HCT116 (cell line): ENCODE data around the gene NSG1. TPM values are rescaled to one million over a fixed set of nuclear protein-coding genes. Genes with fewer than 3 reads are reported as not detected.
"Not testable (repeated sequence)": the region's sequence is repeated elsewhere in the genome, so short reads cannot be mapped to it uniquely, and the experiment has no call there.

Experiments
- ATAC-seq: fragments of 200-7000 bp; cut with Tn5 transposase; 2 replicates; pipeline ENCODE4 v1.9.1; 2020; ENCODE audit warnings: mild to moderate bottlenecking, moderate library complexity
- BruUV-seq: library from RNA; stranded (reverse); fragments of 400-500 nt; replicated peaks from 2 replicates; lab custom pipeline; 2021; lab: Mats Ljungman, UMichigan
- CTCF ChIA-PET: fragments of 300-600 bp; sonication (Branson Sonifier 250); formaldehyde crosslinking; loops from one replicate; lab custom pipeline; 2021; ENCODE audit warnings: antibody characterized with exemption; lab: Charles Lee
- POLR2A ChIA-PET: fragments of 300-600, 350-600 bp; sonication (Branson Sonifier 250); formaldehyde crosslinking; loops from one replicate; lab custom pipeline; 2021; ENCODE audit warnings: antibody characterized with exemption; lab: Charles Lee
- RAD21 ChIA-PET, 2 experiments: fragments of 300-600 bp; sonication (Branson Sonifier 250); formaldehyde crosslinking; loops; one replicate each; lab custom pipeline; 2023; ENCODE audit warnings: low total read pairs in 2 of 2; ENCODE audit not compliant: uncharacterized antibody in 2 of 2, unreplicated experiment in 2 of 2, low non-redundant PET in 1 of 2; lab: Charles Lee
- DNase-seq: peaks from one replicate; pipeline ENCODE4 v3.0.0-alpha.2; 2010; ENCODE audit warnings: low read depth, low spot score
- H2AFZ ChIP-seq: fragments of 200-600 bp; shearing (Covaris generic), sonication (generic); 2 replicates; pipeline ENCODE4 v1.6.1; 2017; ENCODE audit warnings: low read depth, mixed run types, mixed read lengths, antibody characterized with exemption, low read length; ENCODE audit not compliant: poor library complexity, severe bottlenecking
- H3K27ac ChIP-seq: 2 replicates; pipeline ENCODE4 v1.5.1; 2012; ENCODE audit warnings: low read depth, low read length
- H3K27me3 ChIP-seq: fragments of 200-600 bp; sonication (generic); 2 replicates; pipeline ENCODE4 v1.6.1; 2016; ENCODE audit warnings: mixed run types, low read length, mixed read lengths; ENCODE audit not compliant: insufficient read depth
- H3K36me3 ChIP-seq, 2 experiments: fragments of 200-500 bp in 1 of 2; fragments of 200-600 bp in 1 of 2; sonication (Bioruptor generic) in 1 of 2; sonication (generic) in 1 of 2; 2 replicates each; pipeline versions ENCODE4 v1.5.1 to v1.6.1; 2014 to 2016; ENCODE audit warnings: low read length in 2 of 2, inconsistent platforms in 1 of 2, mixed read lengths in 1 of 2, mixed run types in 1 of 2; ENCODE audit not compliant: insufficient read depth in 2 of 2, control insufficient read depth in 1 of 2
- H3K4me1 ChIP-seq, 2 experiments: fragments of 200-600 bp in 1 of 2; sonication (generic) in 1 of 2; 2 replicates each; pipeline versions ENCODE4 v1.5.1 to v1.6.1; 2012 to 2017; ENCODE audit warnings: low read length in 2 of 2, inconsistent platforms in 1 of 2, mild to moderate bottlenecking in 1 of 2, mixed read lengths in 1 of 2, mixed run types in 1 of 2, moderate library complexity in 1 of 2; ENCODE audit not compliant: insufficient read depth in 2 of 2, control insufficient read depth in 1 of 2
- H3K4me2 ChIP-seq: fragments of 200-600 bp; sonication (generic); 2 replicates; pipeline ENCODE4 v1.6.1; 2017; ENCODE audit warnings: mixed run types, low read length, mixed read lengths
- H3K4me3 ChIP-seq, 2 experiments: fragments of 200-600 bp in 1 of 2; sonication (generic) in 1 of 2; replicated peaks in 1 of 2; 2 replicates each; pipeline ENCODE4 v1.5.1; 2011 to 2016; ENCODE audit warnings: low read length in 2 of 2, control low read depth in 1 of 2, low read depth in 1 of 2, mild to moderate bottlenecking in 1 of 2, mixed read lengths in 1 of 2, mixed run types in 1 of 2
- H3K79me2 ChIP-seq: fragments of 200-600 bp; sonication (generic); 2 replicates; pipeline ENCODE4 v1.6.1; 2017; ENCODE audit warnings: mild to moderate bottlenecking, mixed run types, low read length, moderate library complexity, mixed read lengths; ENCODE audit not compliant: insufficient read depth
- H3K9ac ChIP-seq: fragments of 200-600 bp; sonication (generic); 2 replicates; pipeline ENCODE4 v1.6.1; 2016; ENCODE audit warnings: low read length, mixed read lengths
- H3K9me2 ChIP-seq: fragments of 200-600 bp; sonication (generic), shearing (Covaris generic); 2 replicates; pipeline ENCODE4 v1.6.1; 2017; ENCODE audit warnings: mixed run types, mild to moderate bottlenecking, moderate library complexity; ENCODE audit not compliant: insufficient read depth
- H3K9me3 ChIP-seq, 2 experiments: fragments of 200-500 bp in 1 of 2; fragments of 200-600 bp in 1 of 2; sonication (Bioruptor generic) in 1 of 2; sonication (generic) in 1 of 2; 2 replicates each; pipeline ENCODE4 v1.6.1; 2014 to 2017; ENCODE audit warnings: low read length in 2 of 2, mixed read lengths in 2 of 2, inconsistent platforms in 1 of 2, low read depth in 1 of 2, mild to moderate bottlenecking in 1 of 2, mixed run types in 1 of 2, moderate library complexity in 1 of 2; ENCODE audit not compliant: control insufficient read depth in 1 of 2, insufficient read depth in 1 of 2
- H4K20me1 ChIP-seq: fragments of 200-600 bp; sonication (generic), shearing (Covaris generic); 2 replicates; pipeline ENCODE4 v1.6.1; 2017; ENCODE audit warnings: mixed run types, mild to moderate bottlenecking, moderate library complexity; ENCODE audit not compliant: insufficient read depth
- CEBPB ChIP-seq: IDR thresholded peaks from 2 replicates; pipeline ENCODE4 v1.6.1; 2012; ENCODE audit warnings: low read depth
- EZH2 ChIP-seq: fragments of 200-600 bp; sonication (generic); IDR thresholded peaks from 2 replicates; pipeline ENCODE4 v1.6.1; 2017; ENCODE audit warnings: antibody characterized with exemption, mixed run types
- EZH2phosphoT487 ChIP-seq: fragments of 200-600 bp; IDR thresholded peaks from 2 replicates; pipeline ENCODE4 v1.6.1; 2018; ENCODE audit warnings: antibody characterized with exemption, borderline replicate concordance
- FOSL1 ChIP-seq: IDR thresholded peaks from 2 replicates; pipeline ENCODE4 v1.6.1; 2012; ENCODE audit warnings: low read depth
- POLR2A ChIP-seq: IDR thresholded peaks from 2 replicates; pipeline ENCODE4 v1.7.0; 2011; ENCODE audit warnings: borderline replicate concordance; ENCODE audit not compliant: insufficient read depth, insufficient read length; ENCODE audit errors: extremely low read depth
- POLR2AphosphoS5 ChIP-seq: IDR thresholded peaks from 2 replicates; pipeline ENCODE4 v1.6.1; 2011; ENCODE audit warnings: mild to moderate bottlenecking, low read depth, low read length, moderate library complexity
- RAD21 ChIP-seq: IDR thresholded peaks from 2 replicates; pipeline ENCODE4 v1.6.1; 2012; ENCODE audit warnings: low read depth, mild to moderate bottlenecking
- SIN3A ChIP-seq: IDR thresholded peaks from 2 replicates; pipeline ENCODE4 v1.6.1; 2012; ENCODE audit warnings: low read depth
- SRF ChIP-seq: IDR thresholded peaks from 2 replicates; pipeline ENCODE4 v1.6.1; 2012; ENCODE audit warnings: low read depth
- YY1 ChIP-seq: IDR thresholded peaks from 2 replicates; pipeline ENCODE4 v1.6.1; 2011; ENCODE audit warnings: low read length, low read depth, moderate library complexity, mild to moderate bottlenecking; ENCODE audit not compliant: insufficient replicate concordance; ENCODE audit errors: extremely low read depth
- ZNF274 ChIP-seq: fragments of 200-500 bp; sonication (Bioruptor generic); IDR thresholded peaks from 2 replicates; pipeline ENCODE4 v1.6.1; 2014; ENCODE audit warnings: mild to moderate bottlenecking, low read depth, low read length, inconsistent platforms
- intact Hi-C: fragments of 100-400 bp; cut with micrococcal nuclease; formaldehyde crosslinking; loops from 2 replicates; pipeline ENCODE4 v1.10.0; 2022
- total RNA-seq: library from RNA; stranded (reverse); gene quantifications from one replicate; pipeline ENCODE4 v1.2.1, GENCODE V29; 2021; ENCODE audit not compliant: unreplicated experiment
- TF ChIP-seq, protein P1 (sequence below), 3 experiments: fragments of 200-600 bp in 1 of 3; sonication (generic) in 1 of 3; IDR thresholded peaks in 2 of 3; conservative IDR thresholded peaks in 1 of 3; 2 replicates each; pipeline ENCODE4 v1.5.1; 2012 to 2017; ENCODE audit warnings: low read depth in 2 of 3, low read length in 2 of 3, antibody characterized with exemption in 1 of 3, borderline replicate concordance in 1 of 3, control low read depth in 1 of 3, mild to moderate bottlenecking in 1 of 3, mixed read lengths in 1 of 3, mixed run types in 1 of 3, moderate library complexity in 1 of 3; ENCODE audit not compliant: insufficient read depth in 1 of 3
- TF ChIP-seq, protein P2 (sequence below): IDR thresholded peaks from 2 replicates; pipeline ENCODE4 v1.6.1; 2012

Gene NSG1
- total RNA-seq, 1 experiment from 2014 or later = 0.12 TPM

DNA sequence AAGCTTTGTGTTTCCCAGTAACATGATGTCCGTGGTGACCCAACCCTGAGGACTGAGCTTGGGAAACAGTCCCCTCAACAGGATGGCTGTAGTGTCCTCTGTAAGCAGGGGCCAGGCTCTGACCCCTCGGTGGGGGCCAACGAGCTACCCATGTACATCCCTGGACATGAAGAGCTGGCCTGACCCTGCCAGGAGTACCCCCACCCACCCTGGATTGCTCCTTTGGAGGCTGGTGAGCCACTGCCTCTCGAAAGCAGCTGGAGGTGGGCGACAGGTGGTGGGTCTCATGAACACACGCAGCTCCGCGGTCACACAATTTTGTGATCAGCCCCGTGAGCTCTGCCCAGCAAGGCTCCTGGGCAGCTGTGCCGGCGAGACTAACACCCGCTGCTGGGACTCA lies 33.5 kb downstream of the NSG1 start:
- Histone ChIP-seq H3K36me3 (peaks cover 6 to 8% of the 10 kb centered on the region in 2 experiments; a peak in 1 of 4 replicates), H3K4me3 (no peak overlapping the region), H3K27me3 (no peaks in the 10 kb centered on the region), H3K27ac (no peak overlapping the region), H2AFZ (no peak overlapping the region), H3K4me1 (no peaks in the 10 kb centered on the region), H4K20me1 (no peaks in the 10 kb centered on the region), H3K4me2 (no peak overlapping the region), H3K9ac (no peak overlapping the region), H3K79me2 (no peaks in the 10 kb centered on the region), H3K9me2 (no peaks in the 10 kb centered on the region), H3K9me3 (no peaks in the 10 kb centered on the region)
- no TSS peak for BruUV-seq
- intact Hi-C loops = no loop called here
- ChIA-PET RAD21 (no interaction called here), CTCF (no interaction called here), POLR2A (no interaction called here)
- ATAC-seq = no peak
- TF ChIP-seq POLR2AphosphoS5 (no peak), CEBPB (no peak), EZH2phosphoT487 (no peak), RAD21 (no peak), ZNF274 (no peak), POLR2A (no peak), SIN3A (no peak)
- TF ChIP-seq, protein P1, sequence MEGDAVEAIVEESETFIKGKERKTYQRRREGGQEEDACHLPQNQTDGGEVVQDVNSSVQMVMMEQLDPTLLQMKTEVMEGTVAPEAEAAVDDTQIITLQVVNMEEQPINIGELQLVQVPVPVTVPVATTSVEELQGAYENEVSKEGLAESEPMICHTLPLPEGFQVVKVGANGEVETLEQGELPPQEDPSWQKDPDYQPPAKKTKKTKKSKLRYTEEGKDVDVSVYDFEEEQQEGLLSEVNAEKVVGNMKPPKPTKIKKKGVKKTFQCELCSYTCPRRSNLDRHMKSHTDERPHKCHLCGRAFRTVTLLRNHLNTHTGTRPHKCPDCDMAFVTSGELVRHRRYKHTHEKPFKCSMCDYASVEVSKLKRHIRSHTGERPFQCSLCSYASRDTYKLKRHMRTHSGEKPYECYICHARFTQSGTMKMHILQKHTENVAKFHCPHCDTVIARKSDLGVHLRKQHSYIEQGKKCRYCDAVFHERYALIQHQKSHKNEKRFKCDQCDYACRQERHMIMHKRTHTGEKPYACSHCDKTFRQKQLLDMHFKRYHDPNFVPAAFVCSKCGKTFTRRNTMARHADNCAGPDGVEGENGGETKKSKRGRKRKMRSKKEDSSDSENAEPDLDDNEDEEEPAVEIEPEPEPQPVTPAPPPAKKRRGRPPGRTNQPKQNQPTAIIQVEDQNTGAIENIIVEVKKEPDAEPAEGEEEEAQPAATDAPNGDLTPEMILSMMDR (IDR thresholded peaks at IDR 0.05 in 2 of 3, conservative IDR thresholded peaks at IDR 0.05 in 1 of 3; ENCODE audit: borderline replicate concordance in 1 of 3, insufficient read depth in 1 of 3, low read depth in 2 of 3, low read length in 2 of 3) = no peak
- DNase-seq = no peak

DNA sequence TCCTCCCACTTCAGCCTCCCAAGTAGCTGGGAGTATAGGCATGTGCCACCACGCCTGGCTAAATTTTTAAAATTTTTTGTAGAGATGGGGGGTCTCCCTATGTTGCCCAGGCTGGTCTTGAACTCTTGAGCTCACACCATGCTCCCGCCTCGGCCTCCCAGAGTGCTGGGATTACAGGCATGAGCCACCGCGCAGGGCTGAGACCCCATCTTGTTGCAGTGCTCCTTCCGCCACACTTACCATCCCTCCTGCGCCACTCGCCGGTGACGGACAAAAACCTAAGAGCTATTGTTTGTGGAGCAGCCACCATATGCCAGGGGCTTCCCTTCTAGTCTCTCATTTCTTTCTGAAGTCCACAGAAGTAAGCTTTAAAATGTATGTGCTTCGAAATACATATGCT lies 34.5 kb downstream of the NSG1 start:
- CTCF ChIA-PET = no interaction called here
- POLR2A ChIA-PET = no interaction called here
- peaks cover 6 to 8% of the 10 kb centered on the region in 2 experiments; a peak in 1 of 4 replicates for H3K36me3 ChIP-seq
- no peak for DNase-seq
- no TSS peak for BruUV-seq
- TF ChIP-seq, protein P2, sequence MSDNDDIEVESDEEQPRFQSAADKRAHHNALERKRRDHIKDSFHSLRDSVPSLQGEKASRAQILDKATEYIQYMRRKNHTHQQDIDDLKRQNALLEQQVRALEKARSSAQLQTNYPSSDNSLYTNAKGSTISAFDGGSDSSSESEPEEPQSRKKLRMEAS = no peak
- TF ChIP-seq EZH2 (no peak), SIN3A (no peak), FOSL1 (no peak), ZNF274 (no peak), YY1 (no peak), SRF (no peak)
- TF ChIP-seq, all 23 proteins: peak for 0
- no peak for ATAC-seq
- Histone ChIP-seq H3K9me2 (no peaks in the 10 kb centered on the region), H3K79me2 (no peaks in the 10 kb centered on the region), H3K27me3 (no peaks in the 10 kb centered on the region), H3K9ac (no peak overlapping the region), H4K20me1 (no peaks in the 10 kb centered on the region), H3K27ac (no peak overlapping the region), H3K4me3 (no peak overlapping the region), H2AFZ (no peak overlapping the region), H3K4me2 (no peak overlapping the region), H3K4me1 (no peaks in the 10 kb centered on the region), H3K9me3 (no peaks in the 10 kb centered on the region)
- RAD21 ChIA-PET = no interaction called here
- intact Hi-C loops = no loop called here

DNA sequence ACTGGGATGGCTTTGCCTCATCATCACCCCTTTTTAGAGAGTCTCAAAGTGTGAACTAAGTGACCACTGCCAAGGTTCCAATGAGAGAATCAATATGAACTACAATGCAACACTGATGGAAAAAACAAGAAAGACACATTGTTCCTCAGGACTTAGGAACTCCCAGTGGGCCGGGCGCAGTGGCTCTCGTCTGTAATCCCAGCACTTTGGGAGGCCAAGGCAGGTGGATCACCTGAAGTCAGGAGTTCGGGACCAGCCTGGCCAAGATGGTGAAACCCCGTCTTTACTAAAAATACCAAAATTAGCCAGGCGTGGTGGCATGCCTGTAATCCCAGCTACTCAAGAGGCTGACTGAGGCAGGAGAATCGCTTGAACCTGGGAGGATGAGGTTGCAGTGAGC lies 35.2 kb downstream of the NSG1 start:
- H3K9ac ChIP-seq, H2AFZ ChIP-seq, H3K36me3 ChIP-seq, H3K27ac ChIP-seq, H4K20me1 ChIP-seq, H3K79me2 ChIP-seq, H3K4me1 ChIP-seq, H3K9me3 ChIP-seq, CTCF ChIA-PET, H3K4me2 ChIP-seq, H3K9me2 ChIP-seq, H3K27me3 ChIP-seq, POLR2A ChIA-PET, H3K4me3 ChIP-seq, RAD21 ChIA-PET, ATAC-seq, intact Hi-C loops, BruUV-seq, DNase-seq: not testable (repeated sequence)
